Gastroesophageal sphincter (tissue), 3 donors: ENCODE data around the gene KCNMA1.

Source experiments
- POLR2A ChIP-seq, 2 donors: fragments of 450-650 bp; IDR thresholded peaks; one replicate each; pipeline ENCODE4 v1.6.1; 2017; ENCODE audit warnings: antibody characterized with exemption in 2 of 2, mild to moderate bottlenecking in 2 of 2, moderate library complexity in 1 of 2
- POLR2AphosphoS5 ChIP-seq: sonication (generic); formaldehyde crosslinking; IDR thresholded peaks from one replicate; pipeline ENCODE4 v1.6.1; 2017; ENCODE audit warnings: antibody characterized with exemption
- TF ChIP-seq, protein P1 (sequence below), 4 experiments: fragments of 200-600 bp in 2 of 4; fragments of 450-650 bp in 2 of 4; sonication (generic) in 1 of 4; IDR thresholded peaks; one replicate each; pipeline ENCODE4 v1.5.1; 2017 to 2019; ENCODE audit warnings: antibody characterized with exemption in 4 of 4, mild to moderate bottlenecking in 2 of 4, moderate library complexity in 2 of 4

DNA sequence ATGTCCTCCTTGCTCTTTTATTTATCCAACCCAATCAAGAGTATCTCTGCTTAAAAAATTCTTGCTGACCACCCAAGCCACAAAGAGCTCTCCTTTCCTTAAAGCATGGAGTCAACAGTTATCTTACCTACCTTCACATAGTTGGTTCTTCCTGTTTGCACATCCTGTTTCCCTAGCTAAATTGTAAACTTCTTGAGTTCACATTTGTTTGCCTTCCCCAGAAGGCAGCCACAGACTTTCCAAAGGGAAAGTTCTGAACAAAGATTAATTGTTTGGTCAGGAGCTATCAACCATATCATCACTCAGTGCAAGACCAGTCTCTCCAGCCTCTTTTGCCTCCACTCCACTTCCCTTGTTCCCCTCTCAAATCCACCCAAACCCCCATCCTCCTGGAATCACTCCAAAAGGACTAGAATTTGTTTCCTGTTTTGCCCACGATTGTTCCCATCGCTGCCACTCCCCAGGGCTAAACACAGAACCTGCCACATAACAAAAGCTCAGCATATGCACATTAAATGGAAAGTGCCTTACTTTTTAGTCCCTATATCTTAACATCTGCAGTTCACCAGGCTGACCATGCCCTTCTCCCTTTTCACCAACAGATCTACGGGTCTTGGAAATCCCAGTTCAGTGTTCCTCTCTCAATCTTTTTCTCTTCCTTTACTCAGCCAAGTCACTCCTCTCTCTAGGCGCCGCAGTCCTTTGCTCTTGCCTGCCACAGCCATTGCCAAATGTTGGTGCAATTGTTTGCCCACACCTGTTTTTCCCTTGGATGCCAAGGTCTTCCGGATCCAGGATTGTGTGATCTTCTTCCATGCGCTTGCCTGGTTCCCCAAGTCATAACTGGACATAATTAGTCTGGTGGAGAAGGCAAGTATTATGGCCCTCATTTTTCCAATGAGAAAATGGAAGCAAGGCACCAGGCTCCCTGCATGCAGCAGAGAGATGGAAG lies 265.5 kb downstream of the KCNMA1 start:
- TF ChIP-seq, protein P1, sequence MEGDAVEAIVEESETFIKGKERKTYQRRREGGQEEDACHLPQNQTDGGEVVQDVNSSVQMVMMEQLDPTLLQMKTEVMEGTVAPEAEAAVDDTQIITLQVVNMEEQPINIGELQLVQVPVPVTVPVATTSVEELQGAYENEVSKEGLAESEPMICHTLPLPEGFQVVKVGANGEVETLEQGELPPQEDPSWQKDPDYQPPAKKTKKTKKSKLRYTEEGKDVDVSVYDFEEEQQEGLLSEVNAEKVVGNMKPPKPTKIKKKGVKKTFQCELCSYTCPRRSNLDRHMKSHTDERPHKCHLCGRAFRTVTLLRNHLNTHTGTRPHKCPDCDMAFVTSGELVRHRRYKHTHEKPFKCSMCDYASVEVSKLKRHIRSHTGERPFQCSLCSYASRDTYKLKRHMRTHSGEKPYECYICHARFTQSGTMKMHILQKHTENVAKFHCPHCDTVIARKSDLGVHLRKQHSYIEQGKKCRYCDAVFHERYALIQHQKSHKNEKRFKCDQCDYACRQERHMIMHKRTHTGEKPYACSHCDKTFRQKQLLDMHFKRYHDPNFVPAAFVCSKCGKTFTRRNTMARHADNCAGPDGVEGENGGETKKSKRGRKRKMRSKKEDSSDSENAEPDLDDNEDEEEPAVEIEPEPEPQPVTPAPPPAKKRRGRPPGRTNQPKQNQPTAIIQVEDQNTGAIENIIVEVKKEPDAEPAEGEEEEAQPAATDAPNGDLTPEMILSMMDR (IDR thresholded peaks at IDR 0.05), result no peak
- TF ChIP-seq POLR2A (IDR thresholded peaks at IDR 0.05) (no peak), POLR2AphosphoS5 (no peak)
